Hematopoietic multipotent progenitor cell (in vitro differentiated cells): ENCODE data around the gene ABCC1. TPM values are rescaled to one million over a fixed set of nuclear protein-coding genes. Genes with fewer than 3 reads are reported as not detected.
A peak's percentile ranks its signal among the peaks of the same experiment; 100 is the strongest.

ENCODE experiments used
- DNase-seq, 3 donors: peaks; one replicate each; pipeline ENCODE4 v3.0.0-alpha.2; 2011 to 2015; ENCODE audit warnings: low read depth in 2 of 3, low spot score in 2 of 3
- total RNA-seq: library from RNA; depleted of rRNA; stranded (reverse); fragments of >200 nt; gene quantifications from one replicate; pipeline ENCODE4 v1.2.3, GENCODE V29; 2012

ABCC1 gene
- total RNA-seq, 1 donor, result 168 TPM

DNA sequence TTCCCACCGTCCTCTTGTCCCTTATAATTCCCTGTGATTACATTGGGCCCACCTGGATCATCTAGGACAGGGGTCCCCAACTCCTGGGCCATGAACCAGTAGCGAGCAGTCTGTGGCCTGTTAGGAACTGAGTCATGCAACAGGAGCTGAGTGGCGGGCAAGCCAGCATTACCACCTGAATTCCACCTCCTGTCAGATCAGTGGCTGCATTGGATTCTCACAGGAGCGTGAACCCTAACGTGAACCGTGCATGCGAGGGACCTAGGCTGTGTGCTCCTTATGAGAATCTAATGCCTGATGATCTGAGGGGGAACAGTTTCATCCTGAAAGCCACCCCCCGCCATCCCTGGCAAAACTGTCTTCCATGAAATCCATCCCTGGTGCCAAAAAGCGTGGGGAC is 36.8 kb downstream of the ABCC1 start:
- DNase-seq, result no peak

GRCh38 chr16:15988268-15989013 is 39.0 kb downstream of the ABCC1 start:
- DNase-seq, result peak in 2 of 3 donors; percentile 66 to 78

GRCh38 chr16:15990902-15991301 is 41.5 kb downstream of the ABCC1 start:
- DNase-seq, result no peak

GRCh38 chr16:15993128-15993527 is 43.7 kb downstream of the ABCC1 start:
- DNase-seq, result no peak

GRCh38 chr16:15993541-15993940 is 44.1 kb downstream of the ABCC1 start:
- no peak for DNase-seq

DNA sequence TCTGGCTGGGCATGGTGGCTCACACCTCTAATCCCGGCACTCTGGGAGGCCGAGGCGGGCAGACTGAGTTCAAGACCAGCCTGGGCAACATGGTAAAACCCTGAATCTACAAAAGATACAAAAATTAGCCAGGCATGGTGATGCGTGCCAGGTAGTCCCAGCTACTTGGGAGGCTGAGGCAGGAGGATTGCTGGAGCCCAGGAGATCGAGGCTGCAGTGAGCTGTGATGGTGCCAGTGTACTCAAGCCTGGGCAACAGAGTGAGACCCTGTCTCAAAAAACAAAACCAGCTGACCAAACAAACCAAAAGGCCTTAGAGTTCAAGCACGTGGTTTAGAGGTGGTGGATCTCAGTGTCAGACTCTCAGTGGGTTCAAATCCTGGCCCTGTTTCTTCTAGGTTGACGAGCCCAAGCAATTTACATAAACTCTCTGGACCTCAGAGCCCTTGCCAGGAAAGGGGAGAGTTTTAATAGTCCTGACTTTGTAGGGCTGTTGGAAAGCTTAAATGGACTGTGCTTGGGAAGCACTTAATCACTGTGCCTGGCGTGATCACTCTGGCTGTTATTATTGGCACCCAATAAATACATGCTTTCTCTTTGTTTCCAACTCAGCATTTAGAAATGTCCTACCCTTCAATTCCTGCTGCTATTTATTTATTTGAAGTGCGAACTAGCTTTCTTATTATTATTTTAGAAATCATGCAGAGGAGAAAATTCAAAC is 44.7 kb downstream of the ABCC1 start:
- DNase-seq, result no peak

DNA sequence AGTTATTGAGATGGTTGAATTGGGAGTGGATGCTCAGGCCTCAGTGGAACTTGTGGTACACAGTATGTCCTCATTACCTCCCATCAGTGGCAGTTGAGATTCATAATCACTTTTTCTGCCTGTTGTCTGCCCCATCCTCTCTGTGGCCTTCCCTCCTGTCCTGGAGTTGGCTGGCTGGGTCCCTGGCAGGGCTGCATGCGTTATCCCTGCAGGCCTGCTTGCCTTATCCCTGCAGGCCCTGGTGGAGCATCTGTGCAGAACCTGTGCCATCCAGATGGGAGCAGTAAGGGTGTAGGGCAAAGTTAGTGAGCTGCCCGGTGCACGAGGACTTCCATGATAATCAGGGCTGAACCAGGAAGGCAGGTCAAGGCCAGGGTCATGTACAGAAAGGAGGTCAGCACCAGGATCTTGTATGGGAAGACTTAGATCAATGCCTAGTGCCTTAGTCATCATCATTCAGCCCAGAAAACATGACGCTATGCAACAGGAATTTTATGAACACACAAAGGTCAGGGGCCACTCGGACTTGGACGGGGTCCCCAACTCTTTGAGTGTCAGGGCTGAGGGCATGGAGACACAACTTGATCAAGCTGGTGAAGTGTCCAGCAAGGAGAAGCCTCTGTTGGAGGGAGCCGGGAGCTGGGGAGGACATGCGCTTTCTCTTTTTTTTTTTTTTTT is 47.2 kb downstream of the ABCC1 start:
- no peak for DNase-seq

- no peak for DNase-seq
Measured at GRCh38 chr16:16000685-16001084, 51.3 kb downstream of the ABCC1 start.

GRCh38 chr16:16001596-16002255 is 52.3 kb downstream of the ABCC1 start:
- DNase-seq, result no peak

- DNase-seq, result no peak
Measured at GRCh38 chr16:16003719-16004313, 54.4 kb downstream of the ABCC1 start.

DNA sequence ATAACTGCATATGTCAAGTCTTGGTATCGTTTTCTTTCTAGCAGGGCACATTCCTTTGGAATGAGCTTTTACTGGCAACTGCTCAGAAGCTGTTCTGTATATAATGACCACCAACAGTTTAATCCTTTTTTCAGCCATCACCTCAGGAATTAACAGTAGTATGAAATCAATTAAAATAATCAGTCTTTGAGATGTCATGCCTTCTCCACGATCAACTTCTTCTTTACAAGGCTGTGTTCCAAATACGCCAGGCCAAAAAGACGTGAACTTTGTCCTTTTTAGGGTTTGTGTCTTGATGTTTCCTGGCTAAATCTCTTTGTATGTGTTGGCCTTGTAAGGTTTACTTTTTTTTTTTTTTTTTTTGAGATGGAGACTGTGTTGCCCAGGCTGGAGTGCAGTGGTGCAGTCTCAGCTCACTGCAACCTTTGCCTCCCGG is 54.9 kb downstream of the ABCC1 start:
- DNase-seq, result no peak

GRCh38 chr16:16005721-16006120 is 56.3 kb downstream of the ABCC1 start:
- DNase-seq, result no peak

GRCh38 chr16:16006650-16007049 is 57.2 kb downstream of the ABCC1 start:
- no peak for DNase-seq

DNA sequence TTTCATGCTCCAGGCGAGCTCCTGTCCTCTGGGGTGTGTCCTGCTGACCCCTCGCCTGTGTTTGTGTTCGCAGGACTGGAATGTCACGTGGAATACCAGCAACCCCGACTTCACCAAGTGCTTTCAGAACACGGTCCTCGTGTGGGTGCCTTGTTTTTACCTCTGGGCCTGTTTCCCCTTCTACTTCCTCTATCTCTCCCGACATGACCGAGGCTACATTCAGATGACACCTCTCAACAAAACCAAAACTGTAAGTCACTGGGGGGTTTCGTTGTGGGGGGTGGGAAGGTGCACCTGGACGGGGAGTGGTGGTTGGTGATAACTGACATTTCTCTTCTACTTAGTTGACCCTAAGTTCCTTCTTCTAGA is 58.3 kb downstream of the ABCC1 start:
- peak in 2 of 3 donors; percentile 47 to 77 for DNase-seq

- DNase-seq, result no peak
Measured at GRCh38 chr16:16008666-16009065, 59.2 kb downstream of the ABCC1 start.

DNA sequence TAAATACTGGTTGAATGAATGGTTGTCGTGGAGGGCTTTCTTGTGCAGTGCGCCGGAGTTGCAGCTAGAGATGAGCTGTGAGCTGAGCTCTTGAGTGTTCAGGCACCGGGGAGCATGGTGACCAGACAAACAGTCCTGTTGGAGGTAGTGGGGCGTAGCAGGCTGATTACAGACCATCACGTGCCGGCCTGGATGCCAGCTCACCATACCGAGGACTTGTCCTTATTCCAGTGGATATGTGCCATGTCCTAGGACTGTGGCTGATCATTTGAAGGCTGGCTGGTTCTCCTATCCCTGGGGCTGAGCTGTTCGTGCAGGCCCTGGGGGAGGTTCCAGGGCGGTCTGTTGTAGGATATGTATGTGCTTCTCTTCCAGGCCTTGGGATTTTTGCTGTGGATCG is 60.0 kb downstream of the ABCC1 start:
- no peak for DNase-seq

- DNase-seq, result no peak
Measured at GRCh38 chr16:16010194-16010593, 60.8 kb downstream of the ABCC1 start.

DNA sequence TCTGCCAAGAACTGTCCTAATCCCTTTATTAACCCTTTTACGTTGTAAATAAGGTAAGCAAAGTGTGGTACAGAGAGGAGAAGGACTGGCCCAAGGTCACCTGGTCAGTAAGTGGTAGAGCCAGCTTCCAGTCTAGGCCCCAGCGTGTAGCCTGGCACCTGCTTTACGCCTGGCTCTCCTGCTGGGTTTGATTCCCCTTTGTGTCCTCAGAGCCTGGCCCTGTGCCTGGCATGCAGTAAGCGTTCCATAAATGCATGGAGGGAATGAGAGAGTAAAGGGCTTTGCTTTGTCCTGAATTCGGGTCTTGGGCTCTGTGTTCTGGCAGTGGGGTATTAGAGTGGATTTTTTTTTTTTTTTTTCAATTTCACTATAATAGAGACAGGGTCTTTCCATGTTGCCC is 62.7 kb downstream of the ABCC1 start:
- DNase-seq, result no peak

DNA sequence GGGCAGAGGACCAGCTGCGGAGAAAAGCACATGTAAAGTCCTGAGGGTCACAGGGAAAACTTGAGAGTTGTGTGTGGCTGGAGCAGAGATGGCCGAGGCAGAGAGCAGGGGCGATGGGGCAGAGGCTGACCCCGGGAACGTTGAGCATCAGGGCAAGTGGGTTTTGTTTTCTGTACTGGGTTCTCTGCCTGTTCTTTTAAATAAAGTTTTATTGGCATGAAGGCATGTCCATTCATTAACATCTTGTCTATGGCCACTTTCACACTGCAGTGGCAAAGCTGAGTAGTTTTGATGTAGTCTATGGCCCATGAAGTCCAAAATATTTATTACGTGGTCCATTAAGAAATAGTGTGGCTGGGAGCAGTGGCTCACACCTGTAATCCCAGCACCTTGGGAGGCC is 64.4 kb downstream of the ABCC1 start:
- no peak for DNase-seq

DNA sequence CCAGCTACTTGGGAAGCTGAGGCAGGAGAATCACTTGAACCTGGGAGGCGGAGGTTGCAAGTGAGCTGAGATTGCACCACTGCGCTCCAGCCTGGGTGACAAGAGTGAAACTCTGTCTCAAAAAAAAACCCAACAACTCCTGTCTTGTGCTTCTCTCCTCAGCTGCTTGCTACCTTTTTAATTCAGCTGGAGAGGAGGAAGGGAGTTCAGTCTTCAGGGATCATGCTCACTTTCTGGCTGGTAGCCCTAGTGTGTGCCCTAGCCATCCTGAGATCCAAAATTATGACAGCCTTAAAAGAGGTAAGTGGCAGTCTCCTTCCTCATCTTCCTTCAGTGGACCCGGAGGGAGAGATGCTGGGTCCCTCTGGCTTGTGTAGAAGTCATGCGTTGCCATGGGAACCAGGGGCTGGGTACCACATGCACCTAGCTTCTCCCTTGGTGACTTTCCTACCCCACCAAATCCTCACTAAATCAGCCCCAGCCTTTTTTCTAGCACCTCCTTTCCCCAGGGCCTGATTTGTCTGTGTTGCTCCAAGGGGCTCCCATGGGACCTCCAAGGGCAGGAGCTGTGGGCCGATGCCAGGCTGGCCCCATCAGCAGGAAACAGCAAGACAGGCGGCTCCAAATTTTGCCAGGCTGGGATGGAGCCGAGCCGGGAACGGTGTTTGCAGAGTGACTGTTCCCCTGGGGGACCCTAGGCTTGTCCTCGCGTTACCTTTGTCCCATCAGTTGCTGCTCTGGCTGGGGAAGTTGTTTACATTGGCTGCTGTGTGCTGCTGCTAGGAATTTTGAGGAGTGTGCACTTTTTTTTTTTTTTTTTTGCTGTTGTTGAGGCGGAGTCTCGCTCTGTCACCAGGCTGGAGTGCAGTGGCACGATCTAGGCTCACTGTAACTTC is 65.2 kb downstream of the ABCC1 start:
- no peak for DNase-seq
